Astrocyte of the cerebellum (primary cell): ENCODE measurements around the gene CHP2.
A peak's percentile ranks its signal among the peaks of the same experiment; 100 is the strongest.

Experiments used
- DNase-seq: peaks from one replicate; pipeline ENCODE4 v3.0.0-alpha.2; 2011; ENCODE audit warnings: low read depth
- H3K4me3 ChIP-seq: 2 replicates; pipeline ENCODE4 v1.5.1; 2011; ENCODE audit warnings: mild to moderate bottlenecking, low read depth, low read length, moderate library complexity
- in situ Hi-C: cut with HindIII; loops from 2 replicates; pipeline ENCODE4 v1.10.0; 2017; ENCODE audit warnings: low sequenced_read_pairs
- TF ChIP-seq, protein P1 (sequence below): IDR thresholded peaks from 2 replicates; pipeline ENCODE4 v1.5.1; 2012; ENCODE audit warnings: low read length, low read depth, moderate library complexity, mild to moderate bottlenecking; ENCODE audit errors: missing control alignments

CHP2 gene

DNA sequence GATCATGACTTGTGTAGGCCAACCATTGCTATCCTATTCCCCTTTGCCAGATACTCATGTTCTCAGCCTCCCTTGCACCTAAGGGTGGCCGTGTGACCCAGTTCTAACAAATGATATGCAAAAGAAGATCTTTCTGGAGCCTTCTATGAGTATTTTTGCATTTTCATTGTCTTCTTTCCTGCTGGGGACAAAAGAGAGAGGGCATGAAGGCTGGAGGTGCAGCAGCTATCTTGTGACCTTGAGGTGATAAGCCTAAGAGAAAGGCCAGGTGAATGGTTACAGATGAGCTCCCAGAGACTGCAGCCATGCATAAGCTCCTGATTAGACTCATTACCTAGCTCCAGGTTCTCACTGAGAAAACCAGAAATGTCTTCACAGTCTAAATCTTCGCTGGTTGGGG is 42.1 kb downstream of the CHP2 start:
- in situ Hi-C loops, result no loop called here
- TF ChIP-seq, protein P1, sequence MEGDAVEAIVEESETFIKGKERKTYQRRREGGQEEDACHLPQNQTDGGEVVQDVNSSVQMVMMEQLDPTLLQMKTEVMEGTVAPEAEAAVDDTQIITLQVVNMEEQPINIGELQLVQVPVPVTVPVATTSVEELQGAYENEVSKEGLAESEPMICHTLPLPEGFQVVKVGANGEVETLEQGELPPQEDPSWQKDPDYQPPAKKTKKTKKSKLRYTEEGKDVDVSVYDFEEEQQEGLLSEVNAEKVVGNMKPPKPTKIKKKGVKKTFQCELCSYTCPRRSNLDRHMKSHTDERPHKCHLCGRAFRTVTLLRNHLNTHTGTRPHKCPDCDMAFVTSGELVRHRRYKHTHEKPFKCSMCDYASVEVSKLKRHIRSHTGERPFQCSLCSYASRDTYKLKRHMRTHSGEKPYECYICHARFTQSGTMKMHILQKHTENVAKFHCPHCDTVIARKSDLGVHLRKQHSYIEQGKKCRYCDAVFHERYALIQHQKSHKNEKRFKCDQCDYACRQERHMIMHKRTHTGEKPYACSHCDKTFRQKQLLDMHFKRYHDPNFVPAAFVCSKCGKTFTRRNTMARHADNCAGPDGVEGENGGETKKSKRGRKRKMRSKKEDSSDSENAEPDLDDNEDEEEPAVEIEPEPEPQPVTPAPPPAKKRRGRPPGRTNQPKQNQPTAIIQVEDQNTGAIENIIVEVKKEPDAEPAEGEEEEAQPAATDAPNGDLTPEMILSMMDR, result no peak

DNA sequence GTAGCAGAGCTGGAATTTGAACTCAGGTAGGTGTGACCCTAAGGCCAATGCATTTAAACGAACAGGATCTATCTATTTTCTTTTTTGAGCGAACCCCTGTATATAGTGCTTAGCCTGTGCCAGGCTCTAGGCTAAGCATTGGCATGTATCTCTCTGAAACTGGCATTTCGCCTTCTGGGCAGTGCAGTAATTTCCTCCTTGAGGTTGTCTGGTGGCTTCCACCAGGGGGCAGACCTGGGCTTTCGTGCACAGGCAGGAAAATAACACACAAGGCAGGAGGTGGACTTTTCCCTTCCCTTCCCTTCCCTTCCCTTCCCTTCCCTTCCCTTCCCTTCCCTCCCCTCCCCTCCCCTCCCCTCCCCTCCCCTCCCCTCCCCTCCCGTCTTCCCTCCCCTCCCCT is 46.6 kb downstream of the CHP2 start:
- no peak overlapping the region for H3K4me3 ChIP-seq
- TF ChIP-seq, protein P1, result peak; percentile 62
- in situ Hi-C loops, result no loop called here
- DNase-seq, result peak; percentile 13

More for the DNA sequence above, 42.1 kb downstream of the CHP2 start:
- H3K4me3 ChIP-seq, result no peak overlapping the region
- DNase-seq, result no peak

DNA sequence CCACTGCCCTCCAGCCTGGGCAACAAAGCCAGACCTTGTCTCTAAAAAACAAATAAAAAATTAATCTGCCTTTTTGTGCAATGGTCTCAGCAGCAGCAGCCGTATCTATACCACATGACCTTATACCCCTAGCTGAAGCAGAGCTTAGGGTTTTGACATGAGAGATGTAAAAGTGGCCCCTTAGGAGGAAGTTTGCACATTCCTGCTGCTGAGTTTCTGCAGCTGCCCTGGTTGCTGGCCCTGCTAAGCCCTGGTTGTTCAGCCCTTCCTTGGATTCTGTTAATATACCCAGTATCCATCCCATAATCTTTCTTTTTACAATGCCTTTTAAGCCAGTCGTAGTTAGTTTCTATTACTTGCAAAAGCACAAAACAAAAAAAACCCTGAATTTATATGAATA is 48.0 kb downstream of the CHP2 start:
- in situ Hi-C loops, result no loop called here
- H3K4me3 ChIP-seq, result no peak overlapping the region
- no peak for DNase-seq
- TF ChIP-seq, protein P1, result no peak

DNA sequence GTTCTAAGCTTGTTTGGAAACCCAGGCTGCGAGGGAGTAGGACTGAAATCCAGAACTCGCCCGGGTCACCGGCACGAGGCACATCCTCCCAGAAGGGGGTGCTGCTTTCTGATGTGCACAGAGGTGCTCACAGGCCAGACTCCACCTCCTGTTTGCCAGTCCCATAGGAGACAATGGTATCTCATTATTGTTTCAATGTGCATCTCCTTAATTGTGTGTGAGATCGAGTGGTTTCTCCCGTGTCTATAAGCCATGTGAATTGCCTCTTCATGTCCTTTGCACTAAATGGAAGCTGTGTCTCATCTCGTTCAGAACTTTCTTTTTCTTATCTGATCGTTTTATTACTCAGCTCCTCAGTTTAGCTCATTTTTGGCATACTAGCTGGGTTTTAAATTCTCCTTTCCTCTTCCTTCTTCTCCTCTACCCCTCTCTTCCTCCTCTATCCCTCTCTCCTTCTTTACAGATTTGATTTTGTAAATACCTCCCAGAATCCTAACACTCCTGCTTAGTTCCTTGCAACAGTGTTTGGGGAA is 48.8 kb downstream of the CHP2 start:
- TF ChIP-seq, protein P1, result peak; percentile 29
- H3K4me3 ChIP-seq, result no peak overlapping the region
- in situ Hi-C loops, result no loop called here
- no peak for DNase-seq

DNA sequence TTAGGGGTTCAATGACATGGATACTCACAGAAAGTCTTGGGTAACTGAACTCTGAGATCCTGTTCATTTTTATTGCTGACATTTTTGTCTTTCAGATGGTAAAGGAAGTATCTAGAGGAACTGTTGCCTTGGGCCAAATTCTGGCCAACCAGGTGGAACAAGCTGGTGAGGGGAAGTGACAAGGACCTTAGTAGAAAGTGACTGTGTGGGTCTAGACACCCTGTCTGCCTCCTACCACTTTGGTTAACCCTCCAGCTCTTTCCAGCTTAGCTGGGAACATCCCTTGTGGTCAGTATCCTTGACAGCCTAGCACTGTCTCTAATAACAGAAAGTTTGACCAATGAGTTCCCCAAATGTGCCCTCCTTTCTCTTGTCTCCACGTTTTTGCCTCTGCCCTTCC is 52.2 kb downstream of the CHP2 start:
- no peak overlapping the region for H3K4me3 ChIP-seq
- in situ Hi-C loops, result no loop called here
- TF ChIP-seq, protein P1, result no peak
- no peak for DNase-seq
